Astrocyte (in vitro differentiated cells and primary cell): Measurements from ENCODE around the gene HKDC1. TPM values are rescaled to one million over a fixed set of nuclear protein-coding genes. Genes with fewer than 3 reads are reported as not detected.
A peak's percentile ranks its signal among the peaks of the same experiment; 100 is the strongest.

Source experiments
- DNase-seq: peaks from one replicate; pipeline ENCODE4 v3.0.0-alpha.2; 2010; ENCODE audit warnings: low read depth
- FAIRE-seq: peaks from 2 replicates; lab custom pipeline; 2011; peaks lifted over from hg19 to GRCh38; lab: Jason Lieb, UNC
- H2AFZ ChIP-seq: 2 replicates; pipeline ENCODE4 v1.6.0; 2012; ENCODE audit warnings: low read depth, low read length, inconsistent platforms
- H3K27ac ChIP-seq: 2 replicates; pipeline ENCODE4 v1.5.1; 2011; ENCODE audit warnings: low read depth, low read length, inconsistent platforms
- H3K27me3 ChIP-seq: 2 replicates; pipeline ENCODE4 v1.6.0; 2011; ENCODE audit warnings: low read length, inconsistent platforms; ENCODE audit not compliant: insufficient read depth
- H3K36me3 ChIP-seq: 2 replicates; pipeline ENCODE4 v1.5.1; 2011; ENCODE audit warnings: low read length, inconsistent platforms; ENCODE audit not compliant: insufficient read depth
- H3K4me1 ChIP-seq: 2 replicates; pipeline ENCODE4 v1.5.1; 2011; ENCODE audit warnings: low read length, inconsistent platforms; ENCODE audit not compliant: insufficient read depth
- H3K4me2 ChIP-seq: 2 replicates; pipeline ENCODE4 v1.6.0; 2012; ENCODE audit warnings: low read length, inconsistent platforms
- H3K4me3 ChIP-seq: 2 replicates; pipeline ENCODE4 v1.5.1; 2011; ENCODE audit warnings: low read depth, mild to moderate bottlenecking, low read length, inconsistent platforms; ENCODE audit not compliant: insufficient read depth
- H3K79me2 ChIP-seq: 2 replicates; pipeline ENCODE4 v1.6.0; 2012; ENCODE audit warnings: mild to moderate bottlenecking, low read length, inconsistent platforms; ENCODE audit not compliant: insufficient read depth
- H3K9ac ChIP-seq: 2 replicates; pipeline ENCODE4 v1.6.0; 2012; ENCODE audit warnings: mild to moderate bottlenecking, low read length, inconsistent platforms
- H3K9me3 ChIP-seq: 2 replicates; pipeline ENCODE4 v1.5.1; 2012; ENCODE audit warnings: low read depth, mild to moderate bottlenecking, low read length, inconsistent platforms; ENCODE audit not compliant: insufficient read depth
- H4K20me1 ChIP-seq: 2 replicates; pipeline ENCODE4 v1.6.0; 2012; ENCODE audit warnings: low read length, inconsistent platforms; ENCODE audit not compliant: insufficient read depth
- H3K27ac Mint-ChIP-seq: one replicate; pipeline ENCODE4 v1.8.0; 2021; ENCODE audit warnings: mild to moderate bottlenecking, mixed read lengths; ENCODE audit not compliant: unreplicated experiment
- H3K27me3 Mint-ChIP-seq: one replicate; pipeline ENCODE4 v1.8.0; 2021; ENCODE audit warnings: low read depth, mixed read lengths; ENCODE audit not compliant: unreplicated experiment
- H3K36me3 Mint-ChIP-seq: one replicate; pipeline ENCODE4 v1.8.0; 2021; ENCODE audit warnings: low read depth, mixed read lengths; ENCODE audit not compliant: unreplicated experiment
- H3K4me1 Mint-ChIP-seq: one replicate; pipeline ENCODE4 v1.8.0; 2021; ENCODE audit warnings: low read depth, mixed read lengths; ENCODE audit not compliant: unreplicated experiment
- H3K4me3 Mint-ChIP-seq: one replicate; pipeline ENCODE4 v1.8.0; 2021; ENCODE audit warnings: mild to moderate bottlenecking, moderate library complexity, mixed read lengths; ENCODE audit not compliant: unreplicated experiment
- H3K9me3 Mint-ChIP-seq: one replicate; pipeline ENCODE4 v1.8.0; 2021; ENCODE audit warnings: mild to moderate bottlenecking, mixed read lengths; ENCODE audit not compliant: unreplicated experiment
- CTCF ChIP-seq: IDR thresholded peaks from 2 replicates; pipeline ENCODE4 v1.5.1; 2011; ENCODE audit warnings: low read depth, mild to moderate bottlenecking, inconsistent platforms, low read length, moderate library complexity; ENCODE audit not compliant: insufficient read depth
- EZH2 ChIP-seq: IDR thresholded peaks from 2 replicates; pipeline ENCODE4 v1.6.1; 2012; ENCODE audit warnings: mild to moderate bottlenecking, low read length, inconsistent platforms; ENCODE audit not compliant: insufficient read depth
- total RNA-seq: library from RNA; stranded (reverse); gene quantifications from 2 replicates; pipeline ENCODE4 v1.2.1, GENCODE V29; 2021

The HKDC1 gene
- total RNA-seq, 1 donor from 2014 or later = 4.2 TPM

DNA sequence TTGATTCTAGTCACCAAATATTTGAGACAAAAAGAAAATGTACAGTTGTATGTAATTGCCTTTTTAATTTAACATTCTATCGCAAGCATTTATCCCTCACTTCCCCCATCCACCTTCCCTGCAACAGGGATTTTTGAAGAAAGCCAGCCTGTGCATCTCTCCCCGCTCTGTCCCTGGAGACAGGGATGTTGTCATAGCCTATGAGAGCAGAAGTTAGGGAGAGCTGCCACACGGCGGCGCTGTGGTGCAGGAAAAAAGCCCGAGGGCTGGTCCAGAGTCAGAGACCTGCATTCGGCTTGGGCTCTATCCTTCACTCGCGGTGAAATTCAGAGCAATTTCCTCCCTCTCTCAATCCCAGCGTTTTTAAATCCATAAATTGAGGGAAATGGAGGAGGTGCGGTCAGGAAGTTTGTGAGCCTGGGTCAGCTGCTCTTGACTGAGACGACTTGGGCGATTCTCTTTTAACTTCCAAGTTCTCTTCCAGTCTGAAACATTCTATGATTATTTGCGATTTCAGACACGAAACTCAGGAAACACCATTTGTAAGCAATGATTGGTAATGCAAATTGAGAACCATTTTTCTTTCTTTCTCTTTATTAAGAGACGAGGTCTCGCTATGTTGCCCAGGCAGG, 17.5 kb downstream of the HKDC1 start:
- Mint-ChIP-seq H3K4me3 (no peak overlapping the region), H3K4me1 (peaks cover 6% of the 10 kb centered on the region), H3K27me3 (peaks cover 14% of the 10 kb centered on the region), H3K9me3 (no peaks in the 10 kb centered on the region), H3K27ac (no peak overlapping the region), H3K36me3 (no peaks in the 10 kb centered on the region)
- H3K27me3 ChIP-seq = no peaks in the 10 kb centered on the region
- peaks cover 12% of the 10 kb centered on the region for H3K4me1 ChIP-seq
- no peaks in the 10 kb centered on the region for H3K36me3 ChIP-seq
- H3K9ac ChIP-seq = no peak overlapping the region
- FAIRE-seq = peak; percentile 39
- H2AFZ ChIP-seq = peak overlapping the region; percentile 3
- H4K20me1 ChIP-seq = no peaks in the 10 kb centered on the region
- H3K9me3 ChIP-seq = no peaks in the 10 kb centered on the region
- no peak overlapping the region for H3K27ac ChIP-seq
- no peak for DNase-seq
- H3K79me2 ChIP-seq = no peaks in the 10 kb centered on the region
- peak; percentile 95 for TF ChIP-seq CTCF
- no peak for TF ChIP-seq EZH2
- no peak overlapping the region for H3K4me3 ChIP-seq
- H3K4me2 ChIP-seq = no peak overlapping the region

DNA sequence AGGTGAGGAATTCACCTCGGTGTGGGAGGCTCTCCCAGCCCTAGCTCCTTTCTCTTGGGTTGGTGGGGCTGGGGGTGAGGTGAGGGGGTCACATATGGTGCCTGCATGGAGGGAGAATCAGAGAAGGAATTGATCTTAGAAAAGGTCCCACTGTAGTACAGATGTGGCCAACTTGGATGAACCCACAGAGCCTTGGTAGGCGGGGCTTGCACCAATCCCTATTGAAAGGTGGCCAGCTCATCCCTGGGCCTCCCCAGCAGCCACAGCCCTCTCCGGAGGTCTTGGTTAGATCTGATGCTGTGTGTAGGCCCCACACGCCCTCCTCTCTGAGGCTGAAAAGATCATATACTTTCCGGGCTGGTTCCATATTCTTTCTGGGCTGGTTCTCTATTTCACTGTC, 19.0 kb downstream of the HKDC1 start:
- no peak overlapping the region for H3K27ac ChIP-seq
- FAIRE-seq = no peak

More for the DNA sequence above, 19.0 kb downstream of the HKDC1 start:
- peaks cover 14% of the 10 kb centered on the region for H3K27me3 Mint-ChIP-seq
- Histone ChIP-seq H3K4me3 (no peak overlapping the region), H4K20me1 (no peaks in the 10 kb centered on the region), H3K9me3 (no peaks in the 10 kb centered on the region), H3K4me2 (no peak overlapping the region), H3K79me2 (no peaks in the 10 kb centered on the region), H3K4me1 (peaks cover 15% of the 10 kb centered on the region), H3K9ac (no peak overlapping the region), H3K27me3 (no peaks in the 10 kb centered on the region), H3K36me3 (no peaks in the 10 kb centered on the region), H2AFZ (no peak overlapping the region)
- H3K36me3 Mint-ChIP-seq = no peaks in the 10 kb centered on the region
- DNase-seq = no peak
- H3K4me3 Mint-ChIP-seq = no peak overlapping the region
- no peaks in the 10 kb centered on the region for H3K9me3 Mint-ChIP-seq
- TF ChIP-seq EZH2 = no peak
- no peak for TF ChIP-seq CTCF
- no peaks in the 10 kb centered on the region for H3K4me1 Mint-ChIP-seq
- H3K27ac Mint-ChIP-seq = no peak overlapping the region
